ENCODE data around the gene NAA50.

GRCh38 chr3:113728661-113729060, 17.4 kb downstream of the NAA50 start:
- TF ChIP-seq ZBTB7A (tag by site-specific recombination; IDR thresholded peaks at IDR 0.05; ENCODE audit: low read depth) (no peak), CTCF (tag by site-specific recombination; IDR thresholded peaks at IDR 0.05) (no peak), ZNF121 (tag by site-specific recombination; IDR thresholded peaks at IDR 0.05) (no peak)
